Activated effector memory CD4-positive, alpha-beta T cell treated with Interleukin-2 at 50 U/mL for 16 hours (primary cell): ENCODE results near the gene TMOD3.
A peak's percentile ranks its signal among the peaks of the same experiment; 100 is the strongest.
"Not testable (repeated sequence)": the region's sequence is repeated elsewhere in the genome, so short reads cannot be mapped to it uniquely, and the experiment has no call there.

Experiments used
- DNase-seq: peaks from one replicate; pipeline ENCODE4 v3.0.0-alpha.2; 2020

Gene TMOD3

GRCh38 chr15:51829376-51830275 lies at the start of gene TMOD3:
TMOD3 (plus strand) TSS chr15:51829653; CDS start chr15:51862885, 33,232 bp downstream.
- DNase-seq = peak; percentile 83

DNA sequence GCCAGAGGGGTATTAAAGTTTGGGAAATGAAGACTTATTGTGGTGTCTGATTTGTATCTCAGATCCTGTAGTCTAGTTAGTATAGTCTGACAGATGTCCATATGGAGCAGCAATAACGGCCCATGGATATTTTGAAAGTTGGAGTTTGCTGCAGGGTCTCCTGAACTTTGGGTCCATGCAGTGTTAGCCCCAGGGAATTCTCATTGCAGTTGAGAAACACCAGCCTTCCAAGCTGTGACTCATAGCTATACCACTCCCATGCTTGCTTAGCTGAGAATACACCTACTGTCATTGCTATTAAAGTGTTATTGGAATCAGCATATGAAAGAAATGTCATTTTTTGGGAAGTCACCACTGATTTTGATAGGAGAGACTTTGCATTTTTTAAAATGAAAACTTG lies 48.8 kb upstream of the TMOD3 start:
- DNase-seq = no peak

DNA sequence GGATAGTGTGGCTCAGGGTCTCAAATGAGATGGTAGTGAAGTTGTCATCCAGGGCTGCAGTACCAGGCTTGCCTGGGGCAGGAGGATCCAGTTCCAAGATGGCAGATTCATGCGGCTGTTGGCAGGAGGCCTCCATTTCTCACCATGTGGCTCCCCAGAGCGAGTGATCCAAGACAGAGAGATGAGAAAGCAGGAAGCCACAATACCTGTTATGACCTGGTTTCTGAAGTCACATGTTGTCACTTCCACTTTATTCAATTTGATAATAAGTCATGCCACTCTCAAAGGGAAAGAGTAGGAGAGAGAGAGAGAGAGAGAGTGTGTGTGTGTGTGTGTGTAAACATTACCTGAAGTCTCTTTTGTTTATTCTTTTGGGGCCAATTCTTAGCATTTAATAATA lies 47.9 kb upstream of the TMOD3 start:
- DNase-seq = no peak

DNA sequence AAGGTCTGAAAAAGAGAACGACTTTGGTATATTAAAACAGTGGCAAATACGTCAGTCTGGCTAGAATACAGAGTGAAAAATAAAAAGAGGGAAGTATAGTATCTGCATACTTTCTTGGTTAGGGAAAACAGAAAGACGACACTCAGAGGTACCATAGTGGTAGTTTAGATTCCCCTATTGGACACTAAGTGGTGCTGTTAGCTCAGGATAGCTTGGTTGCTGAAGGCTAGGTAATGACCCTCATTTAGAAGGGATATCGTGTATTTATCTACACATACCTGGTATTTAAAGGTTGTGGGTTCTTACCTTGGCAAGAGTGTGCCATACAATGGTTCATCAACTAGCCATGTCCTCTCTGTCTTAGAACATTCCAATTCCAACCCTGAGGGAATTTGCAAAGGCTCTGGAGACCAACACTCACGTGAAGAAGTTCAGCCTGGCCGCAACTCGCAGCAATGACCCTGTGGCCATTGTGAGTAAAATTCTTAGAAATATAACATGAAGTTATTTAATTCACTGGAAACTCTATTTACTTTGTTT lies 47.0 kb upstream of the TMOD3 start:
- DNase-seq = no peak

GRCh38 chr15:51783967-51784366 lies 45.5 kb upstream of the TMOD3 start:
- no peak for DNase-seq

DNA sequence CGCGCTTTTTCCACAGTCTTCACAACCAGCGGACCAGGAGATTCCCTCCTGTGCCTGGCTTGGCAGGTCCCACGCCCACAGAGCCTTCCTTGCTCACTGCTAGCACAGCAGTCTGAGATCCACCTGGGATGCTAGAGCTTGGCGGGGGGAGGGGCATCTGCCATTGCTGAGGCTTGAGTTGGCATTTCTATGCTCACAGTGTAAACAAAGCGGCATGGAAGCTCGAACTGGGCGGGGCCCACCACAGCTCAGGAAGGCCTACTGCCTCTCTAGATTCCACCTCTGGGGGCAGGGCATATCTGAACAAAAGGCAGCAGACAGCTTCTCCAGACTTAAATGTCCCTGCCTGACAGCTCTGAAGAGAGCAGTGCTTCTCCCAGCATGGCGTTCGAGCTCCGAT lies 42.3 kb upstream of the TMOD3 start:
- DNase-seq = not testable (repeated sequence)

GRCh38 chr15:51792474-51792873 lies 37.0 kb upstream of the TMOD3 start:
- not testable (repeated sequence) for DNase-seq

DNA sequence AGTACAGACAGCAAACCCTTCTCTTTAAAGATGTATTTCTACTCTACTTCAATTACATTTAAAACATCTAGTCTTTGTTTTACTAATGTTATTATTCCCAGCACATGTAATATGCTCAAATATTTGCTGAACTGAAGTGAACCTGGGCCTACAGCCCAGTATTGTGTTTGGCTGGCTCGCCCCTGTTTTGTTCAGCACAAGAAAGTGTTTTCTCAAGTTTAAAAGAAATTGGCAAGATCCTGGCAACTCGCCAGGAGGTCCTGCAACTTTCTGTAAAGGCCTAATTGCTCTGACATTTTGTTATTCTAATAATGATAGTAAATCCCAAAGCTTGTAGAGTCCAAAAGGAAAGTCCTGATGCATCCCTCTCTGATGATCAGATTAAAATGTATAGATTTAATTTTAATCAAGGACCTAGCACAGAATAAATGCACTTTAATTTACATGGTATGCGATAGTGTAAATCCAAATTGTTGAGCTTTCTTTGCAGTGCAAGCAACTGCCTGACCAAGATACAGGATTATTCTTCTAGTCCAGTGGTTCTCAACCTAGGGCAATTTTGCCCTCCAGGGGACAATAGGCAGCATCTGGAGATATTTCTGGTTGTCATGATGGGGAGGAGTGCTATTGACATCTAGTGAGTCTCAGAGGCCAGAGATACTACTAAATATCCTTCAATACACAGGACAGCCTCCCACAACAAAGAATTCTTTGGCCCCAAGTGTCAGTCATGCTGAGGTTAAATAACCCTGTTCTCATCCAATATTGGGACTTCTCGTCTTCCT lies 35.7 kb upstream of the TMOD3 start:
- DNase-seq = no peak

GRCh38 chr15:51796847-51797401 lies 32.5 kb upstream of the TMOD3 start:
- no peak for DNase-seq

DNA sequence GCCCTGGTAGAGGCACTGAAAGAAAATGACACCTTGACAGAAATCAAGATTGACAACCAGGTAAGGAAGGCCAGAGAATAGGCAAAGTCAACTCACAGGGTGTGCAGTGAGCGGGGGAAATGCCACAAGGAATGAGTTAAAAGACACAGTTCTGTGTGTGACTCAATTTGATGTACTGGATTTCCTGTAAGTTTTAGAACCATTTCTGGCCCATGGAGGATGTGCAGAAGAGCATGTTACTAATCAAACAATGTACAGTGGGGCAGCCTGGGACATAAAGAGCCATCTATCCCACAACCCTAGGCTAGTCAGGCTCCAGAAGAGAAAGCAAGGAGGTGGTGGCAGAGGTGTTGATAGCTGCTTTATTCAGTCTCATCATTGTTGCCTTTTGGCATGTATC lies 31.2 kb upstream of the TMOD3 start:
- no peak for DNase-seq

DNA sequence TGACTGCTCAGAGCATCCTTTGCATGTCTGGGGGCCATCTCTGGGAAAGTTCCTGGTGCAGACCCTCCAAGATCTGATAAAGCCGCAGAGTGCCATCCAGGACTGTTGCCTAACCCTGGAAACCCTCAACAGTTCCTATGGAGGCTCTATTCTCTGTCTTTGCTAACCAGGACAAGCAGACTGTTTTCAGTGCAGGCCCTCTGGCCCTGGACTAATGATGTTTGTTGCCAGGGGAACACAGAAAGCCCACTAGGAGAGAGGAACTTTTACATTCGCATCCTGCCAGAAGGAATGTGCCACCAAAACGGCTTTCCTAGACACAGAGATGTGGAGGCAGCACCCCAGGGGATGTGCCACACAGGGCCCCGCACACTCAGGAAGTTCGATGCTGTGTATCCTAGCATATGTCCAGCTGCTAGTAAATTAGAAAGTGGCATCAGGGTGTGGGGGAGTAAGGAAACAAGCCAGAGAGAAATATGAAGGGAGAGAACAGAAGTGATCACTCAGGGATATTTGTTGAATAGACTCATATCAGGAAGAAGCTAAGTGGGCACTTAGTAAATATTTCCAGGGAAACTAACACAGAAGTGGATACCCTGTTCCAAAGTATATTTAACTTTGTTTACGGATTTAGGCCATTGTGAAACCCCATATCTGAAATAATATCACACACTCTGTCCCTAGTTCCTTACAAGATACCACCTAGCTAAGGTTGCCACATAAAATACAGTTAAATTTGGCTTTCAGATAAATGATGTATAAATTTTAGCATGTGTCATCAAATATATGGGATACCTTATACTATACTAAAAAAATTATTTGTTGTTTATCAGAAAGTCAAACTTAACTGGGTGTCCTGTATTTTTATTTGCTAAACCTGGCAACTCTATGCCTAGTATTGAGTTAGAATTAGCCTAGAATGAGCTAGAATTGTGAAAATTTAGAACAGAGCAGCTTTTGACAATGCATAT lies 29.9 kb upstream of the TMOD3 start:
- DNase-seq = no peak

DNA sequence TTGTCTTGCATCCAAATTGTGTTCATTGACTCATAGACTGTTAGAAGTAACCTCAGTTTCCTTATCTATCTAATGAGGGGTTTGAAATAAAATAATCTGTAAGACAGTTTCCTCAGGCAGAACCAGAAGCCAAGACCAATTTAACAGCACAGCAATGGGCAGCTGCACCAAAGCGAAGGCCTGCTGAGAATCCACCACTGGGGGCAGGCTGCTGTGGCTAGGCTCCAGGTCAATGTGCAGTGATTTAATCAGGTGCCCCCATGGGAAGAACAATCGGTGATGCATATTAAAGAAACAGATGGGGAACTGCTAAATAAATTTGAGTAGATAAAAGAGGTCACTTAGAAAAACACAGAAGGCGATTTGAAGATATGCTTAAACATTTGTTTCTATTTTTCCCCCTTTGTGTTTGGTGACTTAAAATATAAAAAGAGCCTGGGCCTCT lies 28.0 kb upstream of the TMOD3 start:
- DNase-seq = no peak

DNA sequence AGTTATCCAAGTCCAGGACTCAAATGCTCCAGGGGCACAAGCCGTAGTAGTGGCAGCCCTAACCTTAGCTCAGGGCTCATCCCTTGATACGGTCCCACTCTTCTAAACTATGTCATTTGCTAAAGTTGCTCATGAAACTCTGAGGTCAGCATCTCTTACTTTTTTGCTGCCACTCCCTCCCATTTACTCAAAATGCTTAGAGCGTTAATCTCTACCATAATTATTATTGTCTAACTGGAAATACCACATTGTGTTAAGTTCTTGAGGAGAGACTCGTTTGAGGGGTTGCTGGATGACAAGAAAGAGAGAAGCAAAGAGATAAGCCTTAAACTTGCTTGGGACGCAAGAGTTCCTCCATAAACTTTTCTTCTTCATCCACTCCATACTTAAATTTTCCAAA lies 26.9 kb upstream of the TMOD3 start:
- DNase-seq = no peak

- no peak for DNase-seq
Observed at GRCh38 chr15:51803965-51804364, 25.5 kb upstream of the TMOD3 start.

DNA sequence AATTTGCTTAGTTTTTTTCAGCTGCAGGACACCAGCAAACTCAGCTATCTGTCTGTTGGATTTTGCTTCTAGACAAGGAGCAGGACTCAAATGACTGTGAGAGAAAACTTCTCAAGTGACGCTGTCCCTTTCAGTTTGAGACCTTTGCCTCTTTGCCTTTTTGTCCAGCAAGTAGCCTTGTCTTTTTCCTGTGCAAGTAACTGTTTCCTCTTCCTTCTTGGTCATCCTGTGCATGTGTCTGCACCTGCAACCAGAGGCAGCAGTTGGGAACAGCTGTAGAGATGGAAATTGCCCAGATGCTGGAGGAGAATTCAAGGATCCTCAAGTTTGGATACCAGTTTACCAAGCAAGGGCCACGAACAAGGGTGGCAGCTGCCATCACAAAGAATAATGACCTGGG lies 23.3 kb upstream of the TMOD3 start:
- DNase-seq = no peak

GRCh38 chr15:51809457-51809856 lies 20.0 kb upstream of the TMOD3 start:
- DNase-seq = no peak

GRCh38 chr15:51812598-51812997 lies 16.9 kb upstream of the TMOD3 start:
- no peak for DNase-seq

GRCh38 chr15:51814606-51815005 lies 14.8 kb upstream of the TMOD3 start:
- no peak for DNase-seq

GRCh38 chr15:51816611-51817010 lies 12.8 kb upstream of the TMOD3 start:
- DNase-seq = no peak

DNA sequence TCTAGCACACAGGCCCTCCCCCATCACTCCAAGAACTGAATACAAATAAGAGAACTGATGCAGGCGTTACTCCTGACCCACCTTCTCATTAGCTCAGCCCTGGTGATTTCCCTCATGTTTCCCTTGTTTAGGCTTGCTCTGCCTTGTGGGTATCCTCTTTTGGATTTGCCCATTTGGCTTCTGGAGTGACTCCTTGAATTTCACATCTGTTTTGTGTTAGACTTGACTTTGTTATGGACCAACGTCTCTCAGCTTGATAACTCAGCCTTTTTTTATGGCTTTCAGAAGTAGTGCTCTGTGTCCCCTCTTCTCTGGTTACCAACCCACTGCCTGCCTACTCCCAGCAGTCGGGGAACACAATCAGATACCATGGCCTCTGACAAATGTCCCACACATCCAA lies 11.3 kb upstream of the TMOD3 start:
- DNase-seq = no peak

DNA sequence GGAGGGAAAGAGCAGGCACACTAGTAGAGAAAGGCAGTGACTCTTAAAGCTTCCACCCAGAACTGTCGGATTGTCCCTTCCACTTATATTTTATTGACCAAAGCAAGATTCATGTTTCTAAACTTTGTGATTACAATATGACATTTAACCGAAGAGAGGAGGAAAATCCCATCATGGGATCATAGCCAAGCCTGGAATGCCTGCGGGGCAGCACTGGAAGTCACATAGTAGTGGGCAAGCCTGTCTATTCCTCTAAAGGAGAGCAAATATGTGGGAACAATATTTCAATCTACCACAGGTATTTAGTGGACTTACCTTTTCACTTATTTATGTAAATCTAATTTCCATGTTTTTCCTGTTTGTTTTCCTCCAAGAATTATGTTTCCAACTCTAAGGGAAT lies 3.8 kb upstream of the TMOD3 start:
- DNase-seq = no peak
